ENCODE measurements around the gene LYPD1. TPM values are rescaled to one million over a fixed set of nuclear protein-coding genes. Genes with fewer than 3 reads are reported as not detected.

The LYPD1 gene
- total RNA-seq, 1 experiment from 2014 or later: 34.3 TPM

GRCh38 chr2:132606649-132607048 lies 63.4 kb downstream of the LYPD1 start:
- Mint-ChIP-seq H3K27ac (ENCODE audit: unreplicated experiment) (no peak overlapping the region), H3K4me3 (ENCODE audit: low read depth, unreplicated experiment) (no peak overlapping the region), H3K9me3 (ENCODE audit: low read depth, unreplicated experiment) (no peaks in the 10 kb centered on the region), H3K36me3 (ENCODE audit: insufficient read depth, unreplicated experiment) (no peaks in the 10 kb centered on the region), H3K4me1 (ENCODE audit: low read depth, unreplicated experiment) (no peaks in the 10 kb centered on the region), H3K27me3 (ENCODE audit: unreplicated experiment) (no peaks in the 10 kb centered on the region)
- no TSS peak for BruUV-seq (replicated peaks)
- intact Hi-C loops (cut with micrococcal nuclease; ENCODE audit: unreplicated experiment): no loop called here
- CTCF ChIA-PET: no interaction called here
- no peak for TF ChIP-seq CTCF (IDR thresholded peaks at IDR 0.05; ENCODE audit: unreplicated experiment)
- no peak for DNase-seq

- CTCF ChIA-PET: no interaction called here
- no peak for DNase-seq
- Mint-ChIP-seq H3K9me3 (ENCODE audit: low read depth, unreplicated experiment) (no peaks in the 10 kb centered on the region), H3K27me3 (ENCODE audit: unreplicated experiment) (no peaks in the 10 kb centered on the region), H3K4me3 (ENCODE audit: low read depth, unreplicated experiment) (no peak overlapping the region), H3K4me1 (ENCODE audit: low read depth, unreplicated experiment) (no peaks in the 10 kb centered on the region), H3K36me3 (ENCODE audit: insufficient read depth, unreplicated experiment) (no peaks in the 10 kb centered on the region), H3K27ac (ENCODE audit: unreplicated experiment) (no peak overlapping the region)
- intact Hi-C loops (cut with micrococcal nuclease; ENCODE audit: unreplicated experiment): no loop called here
- TF ChIP-seq CTCF (IDR thresholded peaks at IDR 0.05; ENCODE audit: unreplicated experiment): no peak
- no TSS peak for BruUV-seq (replicated peaks)
These were observed 64.5 kb downstream of the LYPD1 start for GRCh38 chr2:132605236-132606180.

GRCh38 chr2:132604561-132604960 lies 65.4 kb downstream of the LYPD1 start:
- DNase-seq: no peak
- CTCF ChIA-PET: no interaction called here
- intact Hi-C loops (cut with micrococcal nuclease; ENCODE audit: unreplicated experiment): no loop called here

GRCh38 chr2:132599556-132599955 lies 70.4 kb downstream of the LYPD1 start:
- intact Hi-C loops (cut with micrococcal nuclease; ENCODE audit: unreplicated experiment): no loop called here
- CTCF ChIA-PET: interaction anchor here (0.6 kb wide), 1 partner anchor 12 kb away, joined by 3 read pairs; no protein-coding TSS in a partner anchor
- Mint-ChIP-seq H3K9me3 (ENCODE audit: low read depth, unreplicated experiment) (peaks cover 5% of the 10 kb centered on the region), H3K27me3 (ENCODE audit: unreplicated experiment) (no peaks in the 10 kb centered on the region), H3K4me3 (ENCODE audit: low read depth, unreplicated experiment) (no peak overlapping the region), H3K36me3 (ENCODE audit: insufficient read depth, unreplicated experiment) (no peaks in the 10 kb centered on the region), H3K27ac (ENCODE audit: unreplicated experiment) (no peak overlapping the region), H3K4me1 (ENCODE audit: low read depth, unreplicated experiment) (no peaks in the 10 kb centered on the region)
- TF ChIP-seq CTCF (IDR thresholded peaks at IDR 0.05; ENCODE audit: unreplicated experiment): no peak
- no peak for DNase-seq
- no TSS peak for BruUV-seq (replicated peaks)

More at GRCh38 chr2:132604561-132604960, 65.4 kb downstream of the LYPD1 start:
- no peaks in the 10 kb centered on the region for H3K36me3 Mint-ChIP-seq (ENCODE audit: insufficient read depth, unreplicated experiment)
- no peaks in the 10 kb centered on the region for H3K9me3 Mint-ChIP-seq (ENCODE audit: low read depth, unreplicated experiment)
- no peak overlapping the region for H3K27ac Mint-ChIP-seq (ENCODE audit: unreplicated experiment)
- TF ChIP-seq CTCF (IDR thresholded peaks at IDR 0.05; ENCODE audit: unreplicated experiment): no peak
- no TSS peak for BruUV-seq (replicated peaks)
- no peaks in the 10 kb centered on the region for H3K4me1 Mint-ChIP-seq (ENCODE audit: low read depth, unreplicated experiment)
- H3K27me3 Mint-ChIP-seq (ENCODE audit: unreplicated experiment): no peaks in the 10 kb centered on the region
- H3K4me3 Mint-ChIP-seq (ENCODE audit: low read depth, unreplicated experiment): no peak overlapping the region

Measured in Calu3 (cell line).